Stimulated activated CD8-positive, alpha-beta memory T cell treated with anti-CD3 and anti-CD28 coated beads, Interleukin-2, amount 100 ng/mL, for 48 hours (primary cell): ENCODE results near the gene AMOTL2.

ENCODE experiments used
- DNase-seq, 2 donors: peaks; one replicate each; pipeline ENCODE4 v3.0.0-alpha.2; 2020; ENCODE audit warnings: low read depth in 2 of 2

The AMOTL2 gene

DNA sequence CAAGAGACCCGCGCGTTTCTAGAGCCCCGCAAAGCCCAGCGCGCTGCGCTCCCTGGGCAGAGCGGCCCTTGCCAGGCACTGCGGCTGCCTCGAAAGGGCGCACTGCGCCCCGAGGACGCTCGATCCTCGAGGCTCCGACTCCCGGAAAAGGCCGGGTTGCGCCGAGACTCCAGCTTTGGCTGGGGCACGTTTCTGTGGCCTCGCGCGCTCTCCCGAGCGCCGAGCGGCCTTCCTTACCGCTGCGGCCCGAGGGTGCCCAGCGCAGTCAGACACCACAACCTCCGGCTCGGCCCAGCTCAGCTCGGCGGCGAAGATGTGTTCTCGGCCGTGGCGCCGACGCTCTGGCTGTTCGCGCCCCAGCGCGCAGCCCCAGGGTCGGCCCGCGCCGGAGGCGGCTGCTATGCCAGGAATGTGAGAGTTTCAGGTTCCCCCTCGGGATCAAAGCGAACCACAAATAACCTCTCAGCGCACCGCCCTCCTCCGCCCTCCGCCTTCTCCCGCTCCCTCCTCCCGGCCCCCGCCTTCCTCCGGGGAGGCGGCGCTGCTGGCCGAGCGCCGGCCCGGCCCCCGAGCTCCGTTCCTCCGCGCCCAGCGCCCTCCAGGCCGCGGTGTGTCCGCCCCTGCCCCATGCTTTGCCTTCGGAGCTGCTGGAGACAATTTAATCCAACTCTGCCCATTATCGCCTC lies at the start of gene AMOTL2:
Gene AMOTL2, minus strand, starts transcription at position 343 of the 686 bp plus-strand sequence. CDS start 3,014 bp downstream, outside the sequence.
- no peak for DNase-seq

DNA sequence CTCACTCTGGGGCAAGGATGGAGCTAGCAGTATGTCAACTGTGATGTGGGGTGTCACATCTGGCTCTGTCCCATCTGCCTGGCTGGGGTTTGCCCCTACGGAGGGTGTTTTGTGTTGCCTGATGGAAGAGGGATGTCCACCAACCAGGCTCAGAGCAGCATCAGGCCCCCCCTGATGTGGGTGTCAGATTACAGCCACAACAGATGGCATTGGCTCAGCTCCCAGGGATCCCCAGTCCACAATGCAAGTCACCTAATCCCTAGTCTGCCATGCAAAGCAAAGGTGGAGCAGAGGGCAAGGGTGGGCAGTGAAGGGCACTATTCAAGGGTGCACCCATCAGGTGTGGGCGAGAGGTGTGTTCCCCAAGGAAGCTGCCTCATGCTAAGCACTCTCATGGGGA lies 48.9 kb upstream of the AMOTL2 start:
- no peak for DNase-seq

DNA sequence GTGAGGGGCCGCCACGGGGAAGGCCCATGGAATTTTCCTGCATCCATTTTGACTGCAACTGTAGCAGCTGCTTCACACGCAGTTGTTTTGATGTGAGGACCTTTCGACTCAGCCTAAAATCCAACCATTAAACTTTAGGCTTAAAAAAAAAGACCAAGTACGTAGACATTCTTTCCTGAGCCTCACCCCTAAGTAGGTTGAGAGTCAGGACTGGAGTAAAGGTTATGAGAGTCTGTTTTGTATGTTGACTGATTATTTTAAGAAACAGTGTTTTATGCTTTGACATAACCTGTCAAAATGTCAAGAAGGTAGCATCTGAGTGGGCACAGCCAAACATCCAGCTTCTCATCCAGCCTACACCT lies 45.7 kb upstream of the AMOTL2 start:
- no peak for DNase-seq

DNA sequence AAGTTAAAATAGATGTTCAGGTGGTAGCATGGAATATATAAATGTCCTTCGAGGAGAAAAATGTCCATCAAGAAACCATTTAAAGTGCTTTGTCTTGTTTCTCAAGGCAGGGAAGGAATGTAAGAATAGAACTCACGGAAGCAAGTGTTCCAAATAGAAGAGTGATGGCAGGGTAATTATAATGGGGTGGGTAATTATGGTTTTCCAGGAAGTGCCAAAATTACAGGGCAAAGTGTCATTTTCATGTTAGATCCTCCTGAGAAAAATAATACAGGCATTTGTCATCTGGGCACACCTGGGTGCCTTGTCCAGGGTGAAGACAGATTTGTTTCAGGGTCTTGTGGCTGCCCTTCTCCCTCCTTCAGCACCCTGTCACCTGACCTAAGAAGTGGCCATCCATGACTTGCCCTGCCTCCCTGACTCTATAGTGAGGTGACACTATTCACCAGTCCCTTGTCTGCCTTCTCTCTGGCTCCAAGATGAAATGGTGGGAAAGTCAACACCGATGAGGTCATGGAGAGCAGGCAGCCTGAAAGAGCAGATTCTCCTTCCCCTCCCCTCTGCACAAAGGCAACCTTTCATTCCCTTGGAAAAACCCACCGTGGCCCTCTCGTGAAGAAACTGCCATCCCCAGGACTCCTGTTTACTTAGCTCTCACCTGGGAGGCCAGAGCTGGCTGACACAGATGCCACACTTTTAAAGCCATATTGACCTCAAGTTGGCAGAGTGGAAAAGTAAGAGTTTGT lies 45.1 kb upstream of the AMOTL2 start:
- DNase-seq, result no peak

DNA sequence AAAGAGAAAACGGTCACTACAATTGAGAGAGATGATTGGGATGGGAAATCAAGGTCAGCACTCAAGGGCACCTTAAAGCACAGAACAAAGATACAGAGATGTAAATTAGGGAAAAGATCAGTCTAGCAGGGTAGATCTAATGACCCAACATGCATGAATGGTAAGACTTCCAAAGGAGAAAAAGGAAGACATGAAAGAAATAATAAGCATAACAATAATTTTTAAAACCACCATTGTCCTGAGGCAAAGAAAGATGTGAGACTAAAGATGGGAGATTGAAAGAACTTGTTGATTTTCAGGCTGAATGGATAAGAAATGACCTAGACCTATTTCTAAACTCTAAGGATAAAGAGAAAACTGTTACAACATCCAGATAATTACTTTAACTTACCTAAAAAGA lies 34.8 kb upstream of the AMOTL2 start:
- DNase-seq, result no peak

DNA sequence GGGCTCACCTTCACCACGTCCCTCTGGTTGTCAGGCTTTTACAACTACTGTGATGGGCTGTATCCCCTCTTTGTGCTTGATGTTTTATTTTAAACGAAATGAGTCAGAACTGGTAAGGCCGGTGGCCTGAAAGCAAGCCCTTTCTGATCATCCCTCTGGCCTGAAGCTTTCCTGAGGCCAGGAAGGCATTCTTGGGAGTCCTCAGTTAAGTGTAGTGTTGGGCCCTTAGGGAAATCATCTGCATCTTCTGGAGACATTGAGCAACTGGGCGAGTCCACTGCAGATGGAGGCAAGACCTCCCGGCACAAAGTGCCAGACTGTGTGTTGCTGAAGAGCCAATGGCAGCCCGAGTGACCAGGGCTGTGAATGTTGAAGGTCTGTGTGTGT lies 33.0 kb upstream of the AMOTL2 start:
- DNase-seq, result no peak

DNA sequence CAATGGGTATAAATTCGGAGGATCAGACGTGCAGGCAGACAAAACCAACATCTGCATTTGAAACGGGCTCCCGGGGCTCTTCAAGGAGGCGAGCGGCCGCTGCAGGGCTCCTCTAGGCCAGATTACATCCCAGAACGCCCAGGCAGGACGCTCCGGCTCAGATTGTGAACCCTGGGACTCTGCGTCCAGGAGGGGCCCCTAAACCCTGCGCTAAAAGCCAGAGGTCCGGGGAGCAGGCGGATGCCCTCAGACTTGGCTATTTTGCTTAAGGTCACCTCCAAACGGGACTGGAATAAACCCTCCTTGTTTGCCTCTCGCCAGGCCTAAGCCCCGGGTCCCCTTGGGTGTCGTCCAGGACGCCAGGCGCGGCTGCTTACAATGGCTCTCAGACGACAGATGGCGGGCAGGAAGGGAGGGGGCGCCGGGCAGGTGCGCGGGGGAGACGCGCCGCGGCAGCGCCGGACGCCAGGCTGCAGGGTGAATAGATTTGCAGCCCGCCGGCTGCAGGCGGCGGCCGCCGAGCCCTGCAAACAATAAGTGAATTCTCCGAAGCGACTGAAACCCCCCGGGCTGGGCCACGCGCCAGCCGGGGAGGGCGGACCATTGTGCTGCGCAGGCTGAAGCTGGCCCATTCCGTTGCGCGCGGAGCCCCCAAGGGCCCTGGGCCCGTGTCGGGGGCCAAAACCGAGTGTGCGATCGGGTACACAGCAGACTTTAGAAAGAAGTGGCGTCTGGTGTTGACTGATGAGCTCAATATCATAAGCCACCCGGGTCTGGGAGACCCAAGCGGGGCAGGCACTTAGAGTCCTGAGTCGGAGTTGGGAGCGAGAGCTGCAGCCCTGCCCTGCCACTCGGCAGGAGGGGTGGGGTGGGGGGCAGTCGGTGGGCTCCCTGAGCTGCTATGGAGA lies 32.3 kb upstream of the AMOTL2 start:
- DNase-seq, result no peak

DNA sequence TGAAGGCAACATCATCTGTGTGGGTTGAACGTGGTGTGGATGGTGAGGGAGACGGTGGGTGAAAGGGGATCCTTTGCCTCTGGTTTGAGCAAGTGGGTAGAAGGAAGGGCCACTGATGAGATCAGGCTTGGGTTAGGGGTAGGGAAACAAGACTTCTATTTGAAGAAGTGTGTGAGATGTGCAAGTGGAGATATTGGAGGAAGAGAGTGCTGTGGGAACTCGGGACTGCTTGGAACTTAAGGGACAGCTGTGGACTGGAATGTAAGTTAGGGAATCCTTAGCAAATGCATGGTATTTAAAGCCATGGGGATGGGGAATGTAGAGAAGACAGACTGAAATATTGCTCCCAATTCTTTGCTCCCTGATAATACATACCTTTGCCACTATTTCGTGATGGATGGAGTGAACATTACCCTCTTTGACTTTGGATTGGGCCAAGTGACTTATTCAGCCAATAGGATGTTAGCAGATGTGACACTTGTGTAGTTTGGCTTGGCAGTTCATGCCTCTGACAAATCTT lies 30.2 kb upstream of the AMOTL2 start:
- DNase-seq, result no peak

DNA sequence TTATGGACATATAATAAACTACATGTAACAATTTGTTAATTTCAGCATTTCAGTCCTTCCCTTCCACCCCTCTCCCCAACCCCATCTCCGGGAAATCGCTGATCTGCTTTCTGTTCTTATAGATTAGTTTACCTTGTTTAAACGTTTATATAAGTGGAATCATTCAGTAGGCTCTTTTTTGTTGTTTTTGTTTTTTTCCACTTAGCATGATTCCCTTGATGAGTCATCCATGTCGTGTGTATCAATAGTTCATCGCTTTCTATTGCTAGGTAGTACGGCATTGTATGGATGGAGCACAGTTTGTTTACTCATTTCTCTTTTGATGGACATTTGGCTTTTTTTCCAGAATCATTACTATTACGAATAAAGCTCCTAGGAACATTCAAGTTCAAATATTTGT lies 23.5 kb upstream of the AMOTL2 start:
- no peak for DNase-seq

DNA sequence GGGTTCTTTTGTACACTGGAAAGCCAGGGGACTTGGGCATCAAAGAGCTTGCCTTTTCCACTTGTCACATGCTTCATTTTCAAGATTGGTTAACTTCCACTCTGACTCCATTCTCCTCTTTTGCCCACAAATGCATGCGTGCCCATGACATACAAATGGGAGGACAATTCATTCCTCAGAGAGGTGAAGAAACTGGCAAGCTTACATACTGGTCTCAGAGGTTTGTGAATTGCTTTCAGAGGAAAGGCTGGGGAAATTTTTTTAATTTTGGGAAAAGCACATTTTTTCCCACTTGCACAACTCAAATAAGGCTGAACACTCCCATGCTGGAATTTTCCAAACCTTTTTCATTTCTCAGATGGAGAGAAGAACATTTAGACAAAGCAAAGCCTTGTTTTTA lies 20.9 kb upstream of the AMOTL2 start:
- DNase-seq, result no peak

DNA sequence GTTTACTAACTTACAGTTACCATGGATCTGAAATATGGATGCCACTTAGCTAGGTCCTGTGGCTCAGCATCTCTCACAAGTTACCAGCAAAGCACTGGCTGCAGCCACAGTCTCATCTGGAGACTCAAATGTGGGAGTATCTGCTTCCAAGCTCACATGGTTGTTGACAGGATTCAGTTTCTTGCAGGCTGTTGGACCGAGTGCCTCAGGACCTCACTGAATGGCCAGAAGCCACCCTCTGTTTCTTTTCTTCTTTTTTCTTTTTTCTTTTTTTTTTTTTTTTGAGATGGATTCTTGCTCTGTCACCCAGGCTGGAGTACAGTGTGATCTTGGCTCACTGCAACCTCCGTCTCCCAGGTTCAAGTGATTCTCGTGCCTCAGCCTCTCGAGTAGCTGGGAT lies 20.1 kb upstream of the AMOTL2 start:
- DNase-seq, result no peak

DNA sequence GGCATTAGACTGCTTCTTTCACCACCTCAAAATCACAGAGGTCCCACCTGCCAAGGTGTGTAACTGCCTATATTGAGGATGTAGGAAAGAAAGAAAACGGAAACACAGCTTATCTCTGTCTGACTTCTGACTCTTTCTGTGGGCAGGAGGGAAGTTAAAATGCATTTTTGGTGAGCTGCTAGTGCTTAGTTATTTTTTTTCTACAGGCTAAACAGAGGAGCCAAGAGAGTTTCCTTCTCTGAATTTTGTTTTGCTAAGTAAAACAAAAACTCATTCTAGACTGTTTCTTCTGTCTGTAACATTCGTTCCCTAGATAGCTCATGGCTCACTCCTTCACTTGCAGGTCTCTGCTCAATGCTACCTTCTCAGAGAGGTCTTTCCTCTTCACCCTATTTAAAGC lies 18.8 kb upstream of the AMOTL2 start:
- no peak for DNase-seq

DNA sequence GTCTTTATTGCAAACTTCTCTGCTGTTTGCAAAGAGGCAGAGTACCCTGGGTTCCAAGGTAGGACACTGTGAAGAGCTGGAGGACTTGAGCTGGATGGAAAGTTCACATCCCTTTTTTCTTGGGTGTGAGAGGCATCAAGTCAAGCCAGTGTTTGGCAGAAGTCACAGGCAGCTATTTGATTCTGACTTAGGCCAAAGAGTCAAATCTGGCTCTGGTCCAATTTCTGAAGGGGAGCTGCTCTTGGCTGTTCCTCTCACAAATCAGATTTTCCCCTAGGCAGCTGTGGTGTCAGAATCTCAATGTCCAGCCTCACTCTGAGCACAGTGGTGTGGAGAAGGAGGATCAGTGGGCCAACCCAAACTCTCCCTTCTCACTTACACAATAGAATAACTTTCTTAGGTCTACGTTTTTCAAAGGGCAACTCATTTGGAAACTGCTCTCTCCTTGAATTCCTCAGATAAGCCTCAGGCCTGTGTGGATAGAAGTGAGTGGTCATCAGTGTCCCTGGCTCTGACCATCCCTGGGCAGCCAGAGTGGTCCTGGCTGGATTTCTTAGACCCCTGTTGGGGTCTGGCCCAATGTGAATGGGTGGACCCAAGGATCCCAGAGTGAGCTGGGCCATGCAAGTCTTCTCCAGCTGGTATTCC lies 18.2 kb upstream of the AMOTL2 start:
- DNase-seq, result no peak

DNA sequence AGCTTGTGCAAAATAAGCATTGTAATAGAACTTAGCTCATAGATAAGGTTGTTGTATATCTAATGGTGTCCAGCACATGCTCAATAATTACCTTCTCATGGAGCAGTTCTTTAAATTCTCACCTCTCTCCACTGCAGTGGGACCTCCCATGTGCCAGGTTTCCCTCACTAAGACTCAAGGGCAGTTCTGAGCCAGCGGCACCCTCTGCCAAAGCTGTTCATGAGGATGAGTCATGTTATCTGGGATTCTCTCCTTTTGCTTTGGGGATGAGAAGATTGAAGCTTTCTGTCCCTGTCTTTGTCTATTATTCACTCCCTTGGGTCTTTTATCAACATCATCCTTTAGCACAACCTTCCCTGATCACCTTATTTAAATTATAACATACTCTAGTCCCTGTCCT lies 15.6 kb upstream of the AMOTL2 start:
- DNase-seq, result no peak

DNA sequence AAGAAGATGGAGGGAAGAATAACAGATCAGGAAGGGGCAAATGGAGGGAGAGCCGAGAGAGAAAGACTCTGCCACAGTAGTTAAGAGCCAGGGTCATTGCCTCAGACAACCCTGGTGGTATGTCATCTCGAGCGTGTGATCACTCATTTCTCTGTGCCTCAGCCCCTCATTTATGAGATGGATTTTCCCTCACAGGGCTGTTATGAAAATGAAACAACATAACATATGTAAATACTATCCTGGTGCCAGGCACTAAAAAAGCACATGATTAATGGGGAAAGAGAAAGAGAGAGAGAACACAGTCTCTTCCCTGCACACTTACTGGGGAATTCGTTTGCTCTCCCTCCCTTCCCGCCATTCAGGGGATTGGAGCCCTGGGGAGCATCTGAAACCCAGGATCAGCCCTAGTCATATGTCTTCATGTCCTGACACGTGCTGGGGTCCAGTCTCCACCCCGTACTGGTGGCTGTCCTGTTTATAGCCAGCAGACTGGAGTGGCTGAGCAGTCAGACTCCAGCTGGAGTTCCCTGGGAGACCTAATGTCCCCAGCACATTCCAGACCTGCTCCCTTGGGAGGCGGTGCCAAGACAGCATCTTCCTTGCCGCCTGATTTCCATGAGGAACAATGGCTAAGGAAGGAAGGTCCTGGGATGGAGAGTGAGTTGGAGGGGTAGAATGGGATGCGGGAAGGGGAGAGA lies 14.7 kb upstream of the AMOTL2 start:
- DNase-seq, result no peak

DNA sequence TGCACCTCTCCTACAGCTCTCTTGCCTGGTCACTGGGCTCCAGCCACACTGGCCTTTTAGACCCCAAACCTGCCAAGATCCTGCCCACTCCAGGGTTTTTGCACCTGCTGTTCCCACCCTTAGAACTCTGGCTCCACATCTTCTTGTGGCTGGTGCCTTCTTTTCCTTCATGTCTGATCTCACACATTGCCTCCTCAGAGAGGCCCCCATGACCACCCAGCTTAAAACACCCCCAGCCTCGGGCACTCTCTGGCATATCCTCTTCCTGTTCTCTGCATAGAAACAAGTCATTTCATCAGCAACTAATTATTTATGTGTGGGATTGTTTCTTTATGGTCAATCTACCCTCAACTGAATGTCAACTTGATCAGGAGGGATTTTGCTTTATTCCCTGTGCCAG lies 14.0 kb upstream of the AMOTL2 start:
- DNase-seq, result no peak

DNA sequence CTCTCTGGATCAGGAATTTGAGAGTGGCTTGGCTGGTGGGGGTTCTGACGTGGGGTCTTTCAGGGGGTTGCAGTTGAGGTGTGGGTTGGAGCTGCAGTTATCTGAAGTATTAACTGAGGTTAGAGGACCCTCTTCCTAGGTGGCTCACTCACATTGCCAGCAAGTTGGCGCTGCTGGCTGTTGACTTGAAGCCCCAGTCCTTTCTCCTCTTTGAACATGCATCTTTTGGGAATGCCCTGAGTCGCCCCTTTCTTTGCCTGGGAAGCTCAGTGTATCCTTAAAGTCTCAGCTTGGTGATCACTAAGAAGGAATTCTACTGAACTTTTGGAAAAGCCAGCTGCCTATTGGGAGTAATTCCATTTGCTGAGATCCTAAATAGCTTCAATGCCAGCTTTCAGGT lies 13.0 kb upstream of the AMOTL2 start:
- DNase-seq, result no peak

DNA sequence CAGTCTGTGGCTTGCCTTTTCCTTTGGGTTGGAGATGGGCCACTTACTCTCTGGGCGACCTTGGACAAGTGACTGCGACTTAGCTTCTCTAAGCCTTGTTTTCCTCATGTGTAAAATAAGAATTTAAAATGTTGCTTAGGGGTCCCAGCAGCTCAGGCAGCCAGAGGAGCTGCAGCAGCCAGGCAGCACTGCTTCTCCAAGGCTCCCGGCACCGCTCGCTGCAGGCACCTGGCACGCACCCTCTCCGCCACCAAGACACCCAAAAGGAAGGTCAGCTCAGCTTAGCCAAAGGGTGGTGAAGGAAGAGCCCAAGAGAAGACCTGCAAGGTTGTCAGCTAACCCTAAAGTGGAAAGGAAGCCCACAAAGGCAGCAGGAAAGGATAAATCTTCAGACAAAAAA lies 10.7 kb upstream of the AMOTL2 start:
- DNase-seq, result no peak

DNA sequence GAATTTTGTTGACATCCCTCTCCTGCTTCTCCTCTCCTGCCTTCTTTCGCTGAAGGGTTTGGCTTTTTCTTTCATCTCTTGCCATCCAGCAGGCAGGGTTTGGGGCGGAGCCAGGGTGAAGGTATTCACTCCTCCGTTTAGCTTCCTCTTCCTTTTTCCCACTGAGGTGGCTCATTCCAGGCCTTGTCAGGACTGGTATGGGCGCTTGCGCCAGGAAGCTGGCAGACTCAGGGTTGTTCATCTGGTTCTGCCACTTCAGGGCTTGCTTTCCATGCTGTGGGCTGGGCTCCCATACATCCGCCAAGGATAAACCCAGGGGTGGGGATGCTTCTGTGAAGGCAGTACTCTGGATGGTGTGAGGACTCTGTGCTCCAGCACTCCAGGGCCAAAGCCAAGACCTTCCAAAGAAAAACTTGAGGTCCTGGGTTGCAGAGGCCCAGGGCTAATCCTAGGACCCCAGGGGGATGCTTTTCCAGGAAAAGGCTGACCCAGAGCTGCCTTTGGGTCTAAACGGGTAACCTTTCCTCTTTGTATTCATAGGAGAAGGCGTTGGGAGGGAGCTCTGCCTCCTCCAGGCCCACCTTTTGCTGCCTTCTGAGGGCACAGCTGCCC lies 7.7 kb upstream of the AMOTL2 start:
- DNase-seq, result no peak

DNA sequence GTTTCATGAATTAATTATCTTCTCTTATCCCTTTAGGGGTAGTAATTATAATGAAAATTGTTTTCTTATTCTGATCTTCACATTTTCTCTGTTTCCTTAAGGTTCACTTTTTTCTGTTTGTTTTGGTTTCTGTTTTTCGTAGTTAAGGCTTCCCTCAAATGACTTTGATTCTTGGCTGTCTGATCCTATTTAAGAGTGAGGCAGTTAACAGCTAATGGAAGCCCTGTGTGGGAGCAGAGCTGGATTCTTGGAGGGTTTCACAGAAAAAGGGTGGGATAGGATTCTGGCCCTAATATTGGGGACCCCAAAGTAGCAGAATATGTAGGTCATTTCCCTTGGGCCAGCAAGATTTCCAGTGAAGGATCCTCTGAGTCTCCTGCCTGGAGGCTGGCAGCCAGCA lies 6.8 kb upstream of the AMOTL2 start:
- DNase-seq, result no peak

DNA sequence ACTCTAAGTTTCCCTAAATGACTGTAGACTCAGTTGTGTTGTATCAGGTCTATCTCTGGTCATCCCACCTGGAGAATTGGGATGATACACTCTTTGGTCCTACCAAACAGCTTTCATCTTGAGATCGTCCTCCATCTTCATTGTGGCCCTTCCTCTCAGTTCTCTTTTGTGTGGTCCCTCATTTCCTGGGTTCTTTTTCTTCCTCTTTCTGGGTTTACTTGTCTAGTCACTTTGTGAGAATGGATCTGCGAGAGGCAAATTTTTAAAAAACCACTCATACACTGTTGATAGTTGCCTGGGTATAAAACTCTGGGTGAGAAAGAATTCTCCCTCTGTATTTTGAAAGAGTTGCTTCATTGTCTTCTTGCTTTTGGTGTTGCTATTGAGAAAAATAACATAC lies 6.0 kb upstream of the AMOTL2 start:
- no peak for DNase-seq
